HG02840 (cell line): ENCODE measurements around the gene CLK3.
A peak's percentile ranks its signal among the peaks of the same experiment; 100 is the strongest.

Experiments used
- ATAC-seq: cut with Tn5 transposase; IDR thresholded peaks from one replicate; pipeline ENCODE4 v1.9.1; 2021; ENCODE audit warnings: mild to moderate bottlenecking, moderate library complexity, moderate number of reproducible peaks; ENCODE audit not compliant: unreplicated experiment, low FRiP score

Gene CLK3

GRCh38 chr15:74603026-74603788 lies 12.4 kb upstream of the CLK3 start:
- no peak for ATAC-seq

GRCh38 chr15:74603789-74604705 lies 11.6 kb upstream of the CLK3 start:
- ATAC-seq: no peak

- no peak for ATAC-seq
Observed at GRCh38 chr15:74604983-74605794, 10.4 kb upstream of the CLK3 start.

GRCh38 chr15:74605795-74606150 lies 9.9 kb upstream of the CLK3 start:
- ATAC-seq: no peak

- no peak for ATAC-seq
Observed at GRCh38 chr15:74608786-74609185, 6.8 kb upstream of the CLK3 start.

- ATAC-seq: no peak
Observed at GRCh38 chr15:74609938-74610301, 5.7 kb upstream of the CLK3 start.

- ATAC-seq: no peak
Observed at GRCh38 chr15:74610302-74610951, 5.2 kb upstream of the CLK3 start.

GRCh38 chr15:74611341-74611740 lies 4.3 kb upstream of the CLK3 start:
- ATAC-seq: no peak

- ATAC-seq: no peak
Observed at GRCh38 chr15:74611834-74612233, 3.8 kb upstream of the CLK3 start.

GRCh38 chr15:74612677-74613076 lies 3.0 kb upstream of the CLK3 start:
- no peak for ATAC-seq

GRCh38 chr15:74613089-74613952 lies 2.3 kb upstream of the CLK3 start:
- no peak for ATAC-seq

- no peak for ATAC-seq
Observed at GRCh38 chr15:74613953-74614743, 1.5 kb upstream of the CLK3 start.

- ATAC-seq: peak; percentile 42
Observed at GRCh38 chr15:74614744-74615507, 710 bp upstream of the CLK3 start.

GRCh38 chr15:74616366-74616939 lies 817 bp downstream of the CLK3 start:
- no peak for ATAC-seq

GRCh38 chr15:74616996-74617395 lies 1.4 kb downstream of the CLK3 start:
- no peak for ATAC-seq

- ATAC-seq: no peak
Observed at GRCh38 chr15:74618841-74619596, 3.4 kb downstream of the CLK3 start.
